Activated T-cell treated with anti-CD3 and anti-CD28 coated beads for 1 hour (primary cell): ENCODE measurements around the gene ZDHHC9.
"Not testable (repeated sequence)": the region's sequence is repeated elsewhere in the genome, so short reads cannot be mapped to it uniquely, and the experiment has no call there.

Source experiments
- DNase-seq: peaks from one replicate; pipeline ENCODE4 v3.0.0-alpha.2; 2020; ENCODE audit warnings: low read depth

The ZDHHC9 gene

GRCh38 chrX:129843459-129844306, at the start of gene ZDHHC9:
Gene ZDHHC9 (minus strand): TSS chrX:129843886. CDS start chrX:129841945, 1,941 bp downstream.
- peak; percentile 74 for DNase-seq

- DNase-seq: no peak
Measured at GRCh38 chrX:129877401-129877800, 33.7 kb upstream of the ZDHHC9 start.

DNA sequence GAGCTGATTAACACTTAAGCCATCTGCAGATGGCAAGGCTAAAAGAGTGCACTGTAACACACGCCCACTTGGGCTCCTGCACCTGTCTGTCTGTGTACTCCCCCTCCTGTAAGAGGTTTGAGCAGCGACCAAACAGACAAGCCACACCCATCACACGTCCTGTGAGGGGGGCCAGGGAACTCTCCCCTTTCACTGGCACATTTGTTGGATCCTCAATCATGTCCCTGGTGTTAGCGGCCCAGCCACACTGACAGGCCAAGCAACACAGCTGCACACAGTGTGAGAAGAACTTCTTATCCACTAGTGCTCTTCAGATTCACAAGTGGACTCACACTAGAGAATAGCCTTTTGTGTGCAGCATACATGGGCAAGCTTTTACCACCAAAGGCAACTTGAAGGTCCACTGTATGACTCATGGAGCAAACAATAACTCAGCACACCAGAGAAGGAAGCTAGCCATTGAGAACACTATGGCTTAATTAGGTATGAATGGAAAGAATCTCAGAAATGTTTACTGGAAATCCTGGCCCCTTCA, 33.2 kb upstream of the ZDHHC9 start:
- no peak for DNase-seq

GRCh38 chrX:129875669-129876068, 32.0 kb upstream of the ZDHHC9 start:
- DNase-seq: no peak

GRCh38 chrX:129872524-129872923, 28.8 kb upstream of the ZDHHC9 start:
- no peak for DNase-seq

DNA sequence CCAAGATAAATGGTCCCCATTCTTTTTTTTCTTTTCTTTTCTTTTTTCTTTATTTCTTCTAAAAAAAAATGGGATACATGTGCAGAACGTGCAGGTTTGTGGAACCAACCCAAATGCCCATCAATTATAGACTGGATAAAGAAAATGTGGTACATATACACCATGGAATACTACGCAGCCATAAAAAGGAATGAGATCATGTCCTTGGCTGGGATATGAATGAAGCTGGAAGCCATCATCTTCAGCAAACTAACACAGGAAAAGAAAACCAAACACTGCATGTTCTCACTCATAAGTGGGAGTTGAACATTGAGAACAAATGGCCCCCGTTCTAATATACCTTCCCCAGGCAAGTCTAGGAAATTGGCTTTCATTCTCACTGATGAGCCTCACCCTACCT, 22.6 kb upstream of the ZDHHC9 start:
- DNase-seq: not testable (repeated sequence)

DNA sequence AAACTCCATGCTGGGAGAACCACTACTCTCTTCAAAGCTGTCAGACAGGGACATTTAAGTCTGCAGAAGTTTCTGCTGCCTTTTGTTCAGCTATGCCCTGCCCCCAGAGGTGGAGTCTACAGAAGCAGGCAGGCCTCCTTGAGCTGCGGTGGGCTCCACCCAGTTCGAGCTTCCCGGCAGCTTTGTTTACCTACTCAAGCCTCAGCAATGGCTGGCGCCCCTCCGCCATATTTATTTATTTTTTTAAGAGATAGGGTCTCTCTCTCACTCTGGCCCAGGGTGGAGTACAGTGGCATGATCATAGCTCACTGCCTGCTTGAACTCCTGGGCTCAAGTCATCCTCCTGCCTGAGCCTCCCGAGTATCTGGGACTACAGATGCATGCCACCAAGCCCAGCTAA, 15.4 kb upstream of the ZDHHC9 start:
- not testable (repeated sequence) for DNase-seq

GRCh38 chrX:129851825-129852224, 8.1 kb upstream of the ZDHHC9 start:
- DNase-seq: not testable (repeated sequence)

DNA sequence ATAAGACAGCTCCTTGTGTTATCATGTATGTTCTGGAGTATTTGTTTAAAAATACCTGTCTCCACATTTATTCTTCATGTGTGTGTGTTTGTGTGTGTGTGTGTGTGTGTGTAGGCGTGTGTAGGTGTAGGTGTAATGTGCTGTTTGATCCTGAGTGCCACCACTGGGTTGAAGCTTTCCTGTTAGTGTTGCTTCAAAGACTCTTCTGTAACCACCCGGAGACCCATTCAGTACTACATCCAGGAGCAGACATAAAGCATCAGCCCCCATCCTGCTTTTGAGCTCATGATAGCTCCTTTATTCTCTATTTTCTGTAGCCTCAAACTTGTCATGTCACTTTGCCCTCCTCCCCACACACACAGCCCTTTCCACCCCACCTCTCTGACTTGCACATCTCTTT, 3.0 kb upstream of the ZDHHC9 start:
- no peak for DNase-seq

DNA sequence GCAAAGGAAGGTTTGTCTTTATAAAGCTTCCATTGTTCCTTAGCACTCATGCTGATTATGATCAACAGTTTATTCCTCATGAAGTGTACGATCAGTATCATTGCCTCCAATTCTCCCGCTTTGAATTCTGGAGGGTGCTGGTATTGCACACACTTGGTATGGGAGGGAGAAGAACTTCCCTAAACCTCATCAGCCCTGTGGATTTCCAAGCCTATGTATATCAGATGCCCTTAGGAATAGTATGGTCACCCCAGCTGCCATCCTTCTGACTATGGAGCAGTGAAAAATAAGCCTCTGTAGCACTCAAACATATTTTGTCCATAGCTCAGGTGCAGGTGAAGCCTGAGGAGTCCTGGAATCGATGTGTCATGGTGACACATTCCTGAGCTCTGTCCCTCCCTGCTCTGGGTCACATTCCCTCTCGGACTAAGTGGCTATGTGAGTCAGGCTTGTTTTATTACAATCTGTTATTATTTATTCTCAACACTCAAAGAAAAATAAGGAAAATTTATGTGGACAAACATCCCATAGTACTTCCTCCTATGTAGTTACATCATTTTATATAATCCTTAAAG, 2.0 kb upstream of the ZDHHC9 start:
- no peak for DNase-seq

DNA sequence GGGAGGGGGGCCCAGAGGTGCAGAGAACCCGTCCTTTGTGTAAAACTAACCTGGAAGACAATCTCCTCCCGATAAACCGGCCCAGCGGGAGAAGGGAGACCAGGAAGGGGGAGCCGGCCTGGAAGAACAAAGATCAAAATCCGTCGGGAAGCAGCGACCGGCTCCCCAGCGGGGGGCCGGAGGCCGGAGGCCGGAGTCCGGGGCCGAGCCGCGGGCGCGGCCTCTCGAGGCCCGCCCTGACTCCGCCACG, 552 bp downstream of the ZDHHC9 start:
- DNase-seq: no peak

DNA sequence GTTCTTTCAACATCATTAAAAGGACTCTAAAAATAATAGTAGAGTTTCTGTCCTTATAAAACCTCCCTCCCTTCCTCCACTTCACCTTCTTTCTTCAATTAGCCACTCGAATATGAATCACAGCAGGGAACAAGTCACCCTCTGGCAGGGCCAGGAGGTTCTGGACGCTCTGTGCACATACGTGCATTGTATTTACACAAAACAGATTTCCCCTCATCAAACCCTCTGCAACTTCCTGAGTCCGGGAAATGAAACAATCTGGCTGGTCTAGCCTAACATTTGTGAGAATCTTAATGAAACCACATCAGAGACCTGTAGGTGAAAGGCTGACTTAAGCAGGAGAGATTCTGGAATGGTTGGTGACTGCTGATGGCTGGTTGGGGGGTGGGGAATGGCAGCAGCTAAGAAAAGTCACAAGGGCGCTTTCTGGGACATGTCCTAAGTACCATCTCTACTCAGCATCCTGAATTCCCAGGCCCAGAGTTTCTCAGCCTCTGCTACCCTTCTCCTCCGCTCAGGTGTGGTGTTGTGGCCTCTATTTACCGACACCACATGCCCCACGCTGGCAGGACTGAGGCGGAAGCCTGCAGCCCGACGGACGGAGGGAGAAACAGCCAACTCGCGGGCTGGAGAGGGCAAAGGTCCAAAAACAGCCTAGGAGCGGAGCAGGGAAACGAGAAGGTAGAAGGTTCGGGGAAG, 1.0 kb downstream of the ZDHHC9 start:
- DNase-seq: no peak

- DNase-seq: no peak
Measured at GRCh38 chrX:129840344-129840743, 3.3 kb downstream of the ZDHHC9 start.

- DNase-seq: no peak
Measured at GRCh38 chrX:129836827-129837226, 6.9 kb downstream of the ZDHHC9 start.

- DNase-seq: no peak
Measured at GRCh38 chrX:129833153-129833990, 10.3 kb downstream of the ZDHHC9 start.

DNA sequence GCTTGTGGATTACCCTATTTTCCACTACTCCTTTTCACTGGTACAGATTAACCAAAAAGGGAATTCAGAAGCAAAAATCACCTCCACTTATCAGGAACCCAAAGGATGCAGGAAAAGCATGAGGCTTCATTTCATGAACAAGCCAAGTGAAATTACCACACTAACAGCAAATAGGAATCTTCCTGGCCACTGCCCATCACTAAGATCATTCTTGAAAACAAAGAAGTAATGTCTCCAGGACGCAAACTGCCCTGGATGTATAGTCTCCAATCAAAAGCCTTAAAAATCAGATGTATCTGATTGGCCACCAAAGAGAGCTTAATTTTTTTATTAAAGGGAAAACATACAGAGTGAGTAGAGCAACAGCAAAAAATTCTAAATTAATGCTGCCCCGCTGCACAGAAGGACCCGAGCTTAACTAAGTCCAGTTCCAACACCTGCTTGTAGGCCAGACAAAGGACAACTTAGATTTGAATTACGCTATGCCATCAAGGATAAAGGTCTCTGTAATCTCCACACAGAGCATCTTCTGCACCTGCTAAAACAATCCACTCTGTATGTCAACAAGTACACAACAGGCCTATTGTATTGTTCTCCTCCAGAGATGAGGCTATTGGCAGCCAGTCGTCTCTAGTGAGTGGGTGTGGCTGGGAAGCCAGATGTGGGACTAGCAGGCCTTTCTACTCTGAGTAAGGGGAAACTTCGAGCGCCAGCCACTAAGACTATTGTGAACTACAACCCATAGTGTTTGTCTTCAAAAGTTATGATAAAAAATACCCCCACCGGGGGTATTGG, 12.4 kb downstream of the ZDHHC9 start:
- no peak for DNase-seq

DNA sequence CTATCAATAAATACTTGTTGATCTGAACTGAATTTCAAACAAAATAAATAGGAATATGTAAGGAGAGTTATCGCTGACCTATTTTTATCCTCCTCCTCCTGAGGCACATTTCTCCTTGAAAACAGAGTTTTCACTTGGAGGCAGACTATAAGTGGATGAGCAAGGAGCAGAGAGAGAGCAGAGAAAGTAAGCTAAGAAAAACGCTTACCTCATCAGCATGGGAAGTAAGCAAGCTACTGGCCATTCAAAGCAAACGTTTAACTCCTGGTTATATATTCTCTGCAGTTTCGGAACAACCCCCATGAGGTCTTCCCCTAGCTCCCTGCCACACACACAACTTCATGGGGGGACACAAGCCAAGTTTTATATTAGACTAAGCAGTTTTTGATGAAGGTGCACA, 13.2 kb downstream of the ZDHHC9 start:
- DNase-seq: no peak

DNA sequence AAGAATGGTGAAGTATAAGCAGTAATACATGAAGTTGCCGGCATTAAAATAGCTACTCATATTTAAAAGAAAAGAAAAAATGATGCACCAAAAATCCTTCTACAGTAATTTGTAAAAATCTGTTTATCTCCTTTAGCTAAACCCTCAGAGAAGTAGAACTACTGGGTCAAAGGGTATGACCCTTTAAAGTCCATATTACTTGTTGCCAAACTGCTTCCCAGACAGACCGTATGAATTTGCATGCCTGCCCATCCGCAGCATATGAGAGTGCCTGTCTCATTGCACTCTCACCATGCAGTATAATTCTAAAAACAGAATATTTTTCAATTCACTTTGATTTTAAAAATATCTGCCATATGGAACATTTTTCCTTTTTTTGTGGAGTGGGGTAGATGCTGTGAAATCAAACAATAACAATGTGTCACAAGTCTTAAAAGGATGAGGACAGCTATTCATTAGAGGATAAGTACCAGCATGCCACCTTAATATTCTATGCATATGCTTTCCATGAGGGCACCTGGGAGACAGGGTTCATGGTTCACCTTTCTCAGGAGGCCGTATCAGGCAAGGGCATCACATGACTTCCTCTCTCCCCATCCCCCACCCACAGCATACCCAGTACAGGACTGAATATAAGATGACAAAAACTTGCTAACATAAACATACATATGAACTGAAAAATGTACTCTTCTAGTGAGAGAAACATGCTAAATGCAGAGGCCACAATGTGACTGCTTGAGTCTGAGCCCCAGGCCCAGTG, 17.8 kb downstream of the ZDHHC9 start:
- no peak for DNase-seq

DNA sequence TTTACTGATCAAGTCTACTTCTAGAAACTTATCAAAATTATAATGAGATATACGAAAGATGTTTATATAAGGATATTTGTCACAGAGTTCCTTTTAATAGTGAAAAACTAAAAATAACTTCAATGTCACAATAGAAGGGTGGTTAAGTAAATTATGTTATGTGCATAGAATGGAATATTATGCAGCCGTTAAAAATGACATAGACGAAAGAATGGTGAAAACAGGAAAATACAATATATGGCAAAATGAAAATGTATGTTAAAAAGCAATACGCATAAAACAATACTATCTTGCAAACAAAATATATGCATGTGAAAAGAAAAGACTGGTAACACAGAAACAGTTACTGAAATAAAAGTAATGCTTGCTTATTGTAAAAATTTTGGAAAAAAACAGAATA, 19.1 kb downstream of the ZDHHC9 start:
- DNase-seq: no peak

DNA sequence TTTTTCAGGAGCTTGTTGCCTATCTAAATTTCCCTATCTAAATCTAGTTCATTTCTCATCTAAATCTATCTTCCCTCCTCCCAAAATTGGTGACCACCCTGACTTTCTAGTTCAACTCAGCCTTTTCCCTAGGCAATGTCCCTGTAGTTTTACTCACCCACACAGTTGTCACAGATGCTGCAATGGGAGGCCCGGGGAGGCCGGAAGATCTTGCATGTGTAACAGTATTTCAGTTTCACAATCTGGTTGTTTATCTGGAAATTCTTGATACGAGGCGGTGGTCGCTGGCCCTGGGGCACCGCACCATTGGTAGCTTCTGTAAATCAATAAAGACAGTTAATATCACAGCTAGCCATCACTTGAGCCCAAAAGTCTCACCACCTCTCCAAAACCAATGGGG, 20.2 kb downstream of the ZDHHC9 start:
- no peak for DNase-seq

DNA sequence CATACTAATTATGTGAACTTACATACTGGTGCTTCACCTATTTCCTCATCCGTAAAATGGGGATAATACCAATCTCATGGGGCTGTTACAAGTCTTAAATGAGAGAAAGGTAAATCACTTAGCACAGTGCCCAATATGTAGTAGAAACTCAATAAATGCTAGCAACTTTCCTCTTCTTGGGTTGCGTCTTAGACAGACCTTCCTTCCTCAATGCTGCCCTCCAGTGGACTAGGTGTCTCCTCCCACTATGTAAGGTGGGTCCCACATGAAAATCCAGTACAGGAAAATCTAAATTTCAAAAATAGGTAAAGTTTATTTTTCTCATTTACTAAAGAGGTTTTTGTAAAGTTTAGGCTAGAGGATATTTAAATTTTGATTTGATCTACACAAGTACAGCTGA, 20.6 kb downstream of the ZDHHC9 start:
- DNase-seq: peak; percentile 37
